HEK293 (cell line): ENCODE measurements around the gene CSNK2A1.

Source experiments
- CTCF ChIA-PET: fragments of 350-600 bp; formaldehyde crosslinking; extraction: SDS; loops from one replicate; lab custom pipeline; 2021; ENCODE audit warnings: antibody characterized with exemption; lab: Yijun Ruan, JAX
- POLR2A ChIA-PET: fragments of 300-600 bp; formaldehyde crosslinking; extraction: SDS; loops from one replicate; lab custom pipeline; 2020; ENCODE audit warnings: antibody characterized with exemption, inconsistent platforms; lab: Yijun Ruan, JAX
- H3K27ac ChIP-seq: fragments of 200-500 bp; sonication (Bioruptor generic); 2 replicates; pipeline ENCODE4 v1.5.1; 2014; ENCODE audit warnings: low read depth, low read length, control low read depth, inconsistent platforms; ENCODE audit errors: extremely low read depth
- H3K36me3 ChIP-seq, 2 experiments: fragments of 200-500 bp in 1 of 2; sonication (Bioruptor generic) in 1 of 2; 1 replicate in 1 of 2; 2 replicates in 1 of 2; pipeline ENCODE4 v1.5.1; 2014 to 2017; ENCODE audit warnings: inconsistent platforms in 2 of 2, low read length in 2 of 2; ENCODE audit not compliant: control insufficient read depth in 2 of 2, insufficient read depth in 1 of 2
- H3K4me1 ChIP-seq: fragments of 200-500 bp; sonication (Bioruptor generic); 2 replicates; pipeline ENCODE4 v1.5.1; 2014; ENCODE audit warnings: mild to moderate bottlenecking, low read length, inconsistent platforms; ENCODE audit not compliant: control insufficient read depth, insufficient read depth
- H3K4me3 ChIP-seq: 2 replicates; pipeline ENCODE4 v1.5.1; 2011; ENCODE audit warnings: low read depth, mild to moderate bottlenecking, control low read depth, low read length, moderate library complexity
- H3K9me3 ChIP-seq: fragments of 200-500 bp; sonication (Bioruptor generic); 2 replicates; pipeline ENCODE4 v1.5.1; 2014; ENCODE audit warnings: low read depth, low read length, inconsistent platforms; ENCODE audit not compliant: control insufficient read depth, insufficient read depth
- IKZF3 ChIP-seq: fragments of 450-650 bp; IDR thresholded peaks from 2 replicates; pipeline ENCODE4 v1.5.0; 2018; ENCODE audit warnings: missing biosample characterization, mild to moderate bottlenecking, missing genetic modification characterization, moderate library complexity
- KLF17 ChIP-seq: fragments of 450-650 bp; formaldehyde crosslinking; IDR thresholded peaks from 2 replicates; pipeline ENCODE4 v1.5.1; 2016; ENCODE audit warnings: missing biosample characterization, missing genetic modification characterization
- KLF9 ChIP-seq: fragments of 450-650 bp; formaldehyde crosslinking; IDR thresholded peaks from 2 replicates; pipeline ENCODE4 v1.5.1; 2016; ENCODE audit warnings: missing biosample characterization, missing genetic modification characterization, low read depth
- MEIS1 ChIP-seq: sonication (generic); formaldehyde crosslinking; IDR thresholded peaks from 2 replicates; pipeline ENCODE4 v1.8.1; 2022; ENCODE audit warnings: missing genetic modification reagents, mild to moderate bottlenecking, borderline replicate concordance
- PATZ1 ChIP-seq: fragments of 450-650 bp; formaldehyde crosslinking; IDR thresholded peaks from 2 replicates; pipeline ENCODE4 v1.5.1; 2016; ENCODE audit warnings: missing biosample characterization, missing genetic modification characterization
- ZBTB11 ChIP-seq: fragments of 450-650 bp; formaldehyde crosslinking; conservative IDR thresholded peaks from 2 replicates; pipeline ENCODE4 v1.5.1; 2016; ENCODE audit warnings: low read depth, missing biosample characterization, missing genetic modification characterization
- ZFP3 ChIP-seq: fragments of 450-650 bp; formaldehyde crosslinking; IDR thresholded peaks from 2 replicates; pipeline ENCODE4 v1.5.1; 2016; ENCODE audit warnings: low read depth, missing biosample characterization, missing genetic modification characterization
- ZNF148 ChIP-seq: fragments of 450-650 bp; formaldehyde crosslinking; IDR thresholded peaks from 2 replicates; pipeline ENCODE4 v1.5.0; 2017; ENCODE audit warnings: missing biosample characterization, missing genetic modification characterization, borderline replicate concordance
- ZNF155 ChIP-seq: fragments of 450-650 bp; formaldehyde crosslinking; IDR thresholded peaks from 2 replicates; pipeline ENCODE4 v1.5.1; 2016; ENCODE audit warnings: missing biosample characterization, missing genetic modification characterization
- ZNF23 ChIP-seq: fragments of 450-650 bp; formaldehyde crosslinking; IDR thresholded peaks from 2 replicates; pipeline ENCODE4 v1.5.1; 2016; ENCODE audit warnings: missing biosample characterization, missing genetic modification characterization, borderline replicate concordance
- ZNF26 ChIP-seq: fragments of 450-650 bp; formaldehyde crosslinking; IDR thresholded peaks from 2 replicates; pipeline ENCODE4 v1.5.1; 2016; ENCODE audit warnings: missing biosample characterization, missing genetic modification characterization
- ZNF426 ChIP-seq: fragments of 450-650 bp; formaldehyde crosslinking; IDR thresholded peaks from 2 replicates; pipeline ENCODE4 v1.5.1; 2017; ENCODE audit warnings: missing biosample characterization, missing genetic modification characterization, mild to moderate bottlenecking, inconsistent platforms, moderate library complexity
- ZNF600 ChIP-seq: fragments of 450-650 bp; formaldehyde crosslinking; IDR thresholded peaks from 2 replicates; pipeline ENCODE4 v1.5.1; 2016; ENCODE audit warnings: missing biosample characterization, missing genetic modification characterization
- ZNF843 ChIP-seq: fragments of 450-650 bp; formaldehyde crosslinking; IDR thresholded peaks from 2 replicates; pipeline ENCODE4 v1.5.1; 2016; ENCODE audit warnings: missing biosample characterization, missing genetic modification characterization

CSNK2A1 gene

GRCh38 chr20:576156-576555 is 32.6 kb upstream of the CSNK2A1 start:
- ChIA-PET CTCF (interaction anchor here (0.7 to 4.2 kb wide), 6 partner anchors 8 to 163 kb away, joined by 3 to 21 read pairs (median 4); no protein-coding TSS in a partner anchor), POLR2A (no interaction called here)
- Histone ChIP-seq H3K4me1 (no peaks in the 10 kb centered on the region), H3K9me3 (no peaks in the 10 kb centered on the region), H3K36me3 (no peaks in the 10 kb centered on the region), H3K27ac (no peak overlapping the region), H3K4me3 (no peak overlapping the region)
- TF ChIP-seq IKZF3 (tag by site-specific recombination) = no peak
- no peak for TF ChIP-seq KLF9 (tag by site-specific recombination)
- no peak for TF ChIP-seq ZNF843 (tag by site-specific recombination)
- no peak for TF ChIP-seq ZBTB11 (tag by site-specific recombination)
- no peak for TF ChIP-seq ZNF155 (tag by site-specific recombination)
- TF ChIP-seq ZNF600 (tag by site-specific recombination) = no peak
- no peak for TF ChIP-seq ZNF148 (tag by site-specific recombination)
- no peak for TF ChIP-seq KLF17 (tag by site-specific recombination)
- no peak for TF ChIP-seq ZNF426 (tag by site-specific recombination)
- no peak for TF ChIP-seq PATZ1 (tag by site-specific recombination)
- TF ChIP-seq ZFP3 (tag by site-specific recombination) = no peak
- TF ChIP-seq ZNF26 (tag by site-specific recombination) = no peak
- no peak for TF ChIP-seq MEIS1 (CRISPR knock-in tag)

- TF ChIP-seq ZNF23 = no peak
- Histone ChIP-seq H3K4me3 (no peak overlapping the region), H3K27ac (no peak overlapping the region), H3K4me1 (no peaks in the 10 kb centered on the region), H3K9me3 (no peaks in the 10 kb centered on the region), H3K36me3 (no peaks in the 10 kb centered on the region)
- ChIA-PET POLR2A (no interaction called here), CTCF (interaction anchor here (0.6 to 4.2 kb wide), 5 partner anchors 13 to 164 kb away, joined by 3 to 21 read pairs (median 5); no protein-coding TSS in a partner anchor)
Measured at GRCh38 chr20:575230-575629, 31.6 kb upstream of the CSNK2A1 start.
